ENCODE measurements around the gene PIKFYVE.
"Not testable (repeated sequence)": the region's sequence is repeated elsewhere in the genome, so short reads cannot be mapped to it uniquely, and the experiment has no call there.

PIKFYVE gene

DNA sequence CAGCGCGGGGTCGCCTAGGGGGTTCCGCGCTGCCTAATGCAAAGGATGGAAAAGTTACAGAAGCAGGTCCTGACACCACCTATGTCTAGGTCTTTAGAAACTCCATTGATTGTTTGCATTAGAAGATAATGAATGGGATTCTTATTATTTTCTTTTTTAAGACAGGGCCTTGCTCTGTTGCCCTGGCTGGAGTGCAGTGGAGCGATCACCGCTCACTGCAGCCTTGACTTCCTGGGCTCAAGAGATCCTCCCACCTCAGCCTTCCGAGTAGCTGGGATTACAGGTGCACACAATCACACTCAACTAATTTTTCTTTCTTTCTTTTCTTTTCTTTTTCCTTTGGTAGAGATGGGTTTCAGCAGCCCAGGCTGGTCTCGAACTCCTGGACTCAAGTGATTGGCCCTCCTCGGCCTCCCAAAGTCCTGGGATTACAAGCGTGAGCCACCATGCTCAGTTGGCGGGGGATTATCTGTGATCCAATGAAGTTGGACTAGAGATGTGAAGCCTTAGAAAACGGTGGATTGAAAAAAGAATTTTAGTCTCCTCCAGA is 10.4 kb upstream of the PIKFYVE start:
- DNase-seq (ENCODE audit: low read depth): no peak

DNA sequence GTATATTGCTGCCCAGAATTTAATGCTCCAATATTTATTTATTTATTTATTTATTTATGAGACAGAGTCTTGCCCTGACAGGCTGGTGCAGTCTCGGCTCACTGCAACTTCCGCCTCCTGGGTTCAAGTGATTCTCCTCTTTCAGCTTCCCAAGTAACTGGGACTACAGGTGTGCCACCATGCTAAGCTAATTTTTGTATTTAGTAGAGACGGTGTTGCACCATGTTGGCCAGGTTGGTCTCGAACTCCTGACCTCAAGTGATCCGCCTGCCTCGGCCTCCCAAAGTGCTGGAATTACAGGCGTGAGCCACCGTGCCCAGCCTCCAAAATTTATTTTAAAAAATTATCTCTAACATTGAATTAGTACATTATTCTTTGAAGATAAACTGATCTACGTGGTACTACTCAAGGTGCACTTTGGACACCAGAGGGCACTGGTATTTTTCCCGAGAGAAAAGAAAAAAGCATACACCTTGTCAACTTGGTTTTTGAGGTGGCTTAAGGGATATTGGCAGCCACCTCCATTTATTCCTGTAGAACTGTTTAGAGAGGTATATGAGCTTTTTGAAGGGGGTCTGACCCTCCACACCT is 9.8 kb upstream of the PIKFYVE start:
- DNase-seq (ENCODE audit: low read depth): no peak

DNA sequence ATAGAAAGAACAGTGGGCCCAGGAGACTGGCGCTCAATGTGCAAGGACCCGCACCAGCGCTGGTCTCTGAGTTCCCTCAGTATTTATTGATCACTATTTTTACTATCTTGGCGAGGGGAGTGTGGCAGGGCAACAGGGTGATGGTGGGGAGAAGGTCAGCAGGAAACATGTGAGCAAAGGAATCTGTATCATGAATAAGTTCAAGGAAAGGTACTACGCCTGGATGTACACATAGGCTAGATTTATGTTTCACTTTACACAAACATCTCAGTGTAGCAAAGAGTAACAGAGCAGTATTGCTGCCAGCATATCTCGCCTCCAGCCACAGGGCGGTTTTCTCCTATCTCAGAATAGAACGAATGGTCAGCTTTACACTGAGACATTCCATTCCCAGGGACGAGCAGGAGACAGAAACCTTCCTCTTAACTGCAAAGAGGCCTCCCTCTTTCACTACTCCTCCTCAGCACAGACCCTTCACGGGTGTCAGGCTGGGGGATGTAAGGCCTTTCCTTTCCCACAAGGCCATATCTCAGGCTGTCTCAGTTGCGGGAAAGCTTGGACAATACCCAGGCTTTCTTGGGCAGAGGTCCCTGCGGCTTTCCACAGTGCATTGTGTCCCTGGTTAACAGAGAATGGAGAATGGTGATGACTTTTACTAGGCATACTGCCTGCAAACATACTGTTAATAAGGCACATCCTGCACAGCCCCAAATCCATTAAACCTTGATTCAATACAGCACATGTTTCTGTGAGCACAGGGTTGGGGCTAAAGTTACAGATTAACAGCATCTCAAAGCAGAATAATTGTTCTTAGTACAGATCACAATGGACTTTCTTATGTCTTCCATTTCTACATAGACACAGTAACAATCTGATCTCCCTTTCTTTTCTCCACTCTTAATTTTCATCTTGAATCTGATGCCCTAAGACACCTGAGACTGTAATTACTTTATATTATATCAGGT is 8.9 kb upstream of the PIKFYVE start:
- not testable (repeated sequence) for DNase-seq (ENCODE audit: low read depth)

- no peak for DNase-seq (ENCODE audit: low read depth)
Observed at GRCh38 chr2:208265371-208265800, 669 bp upstream of the PIKFYVE start.

DNA sequence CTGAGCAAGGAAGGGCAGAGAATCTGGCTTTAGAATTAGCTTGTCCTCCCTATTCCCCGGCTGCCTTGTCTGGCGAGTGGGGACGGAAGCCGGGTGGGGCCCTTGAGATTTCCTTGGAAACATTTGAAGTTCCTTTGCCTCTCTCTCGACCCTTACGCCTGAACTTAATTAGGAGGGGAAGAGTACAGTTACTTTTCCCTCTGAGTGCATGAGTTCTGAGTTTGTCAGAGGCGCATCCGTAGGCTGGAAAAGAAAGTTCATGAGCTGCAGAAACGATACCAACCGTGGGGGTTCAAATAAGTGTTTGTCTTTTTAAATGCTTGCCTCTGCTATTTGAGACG is 468 bp downstream of the PIKFYVE start:
- no peak for DNase-seq (ENCODE audit: low read depth)

- DNase-seq (ENCODE audit: low read depth): no peak
Observed at GRCh38 chr2:208266936-208267335, 881 bp downstream of the PIKFYVE start.

DNA sequence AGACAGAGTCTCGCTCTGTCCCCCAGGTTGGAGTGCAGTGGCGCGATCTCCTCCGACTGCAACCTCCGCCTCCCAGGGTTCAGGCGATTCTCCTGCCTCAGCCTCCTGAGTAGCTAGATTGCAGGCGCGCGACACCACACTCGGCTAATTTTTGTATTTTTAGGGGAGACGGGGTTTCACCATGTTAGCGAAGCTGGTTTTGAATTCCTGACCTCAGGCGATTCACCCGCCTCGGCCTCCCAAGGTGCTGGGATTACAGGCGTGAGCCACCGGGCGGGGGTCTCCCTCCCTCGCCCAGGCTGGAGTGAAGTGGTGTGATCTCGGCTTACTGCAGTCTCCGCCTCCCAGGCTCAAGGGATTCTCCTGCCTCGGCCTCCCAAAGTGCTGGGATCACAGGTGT is 1.5 kb downstream of the PIKFYVE start:
- not testable (repeated sequence) for DNase-seq (ENCODE audit: low read depth)

DNA sequence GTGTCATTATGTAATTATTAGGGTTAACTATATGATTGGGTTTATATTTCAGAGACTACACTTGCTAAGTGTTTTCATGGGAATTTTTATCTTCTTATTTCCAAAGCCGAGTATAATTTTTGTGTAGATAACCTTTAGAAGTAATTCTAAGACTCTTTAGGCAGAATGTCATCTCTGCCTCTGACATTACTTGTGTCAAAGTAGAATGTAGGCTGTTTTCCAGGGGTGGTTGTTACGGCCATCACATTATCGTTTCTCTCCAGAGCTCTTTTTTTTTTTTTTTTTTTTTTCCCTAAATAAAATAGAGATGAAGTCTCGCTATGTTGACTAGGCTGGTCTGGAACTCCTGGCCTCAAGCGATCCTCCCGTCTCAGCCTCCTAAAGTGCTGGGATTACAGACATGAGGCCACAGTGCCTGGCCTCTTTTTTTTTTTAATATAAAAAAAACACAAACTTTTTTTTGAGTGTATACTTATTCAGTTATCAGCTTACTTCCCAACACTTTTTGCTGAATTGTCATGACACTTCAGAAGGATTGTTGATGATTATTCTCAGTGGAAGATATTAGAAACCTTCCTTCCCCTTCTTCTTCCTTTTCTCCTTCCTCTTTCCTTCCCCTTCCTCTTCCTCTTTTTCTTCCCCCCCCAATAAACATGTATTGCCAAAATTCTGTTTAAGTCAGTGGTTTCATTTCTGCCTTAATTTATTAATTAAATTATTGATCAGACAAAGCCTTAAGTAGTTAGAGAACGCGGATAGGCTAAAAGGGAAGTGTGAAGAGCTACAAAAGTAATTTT is 2.3 kb downstream of the PIKFYVE start:
- no peak for DNase-seq (ENCODE audit: low read depth)

DNA sequence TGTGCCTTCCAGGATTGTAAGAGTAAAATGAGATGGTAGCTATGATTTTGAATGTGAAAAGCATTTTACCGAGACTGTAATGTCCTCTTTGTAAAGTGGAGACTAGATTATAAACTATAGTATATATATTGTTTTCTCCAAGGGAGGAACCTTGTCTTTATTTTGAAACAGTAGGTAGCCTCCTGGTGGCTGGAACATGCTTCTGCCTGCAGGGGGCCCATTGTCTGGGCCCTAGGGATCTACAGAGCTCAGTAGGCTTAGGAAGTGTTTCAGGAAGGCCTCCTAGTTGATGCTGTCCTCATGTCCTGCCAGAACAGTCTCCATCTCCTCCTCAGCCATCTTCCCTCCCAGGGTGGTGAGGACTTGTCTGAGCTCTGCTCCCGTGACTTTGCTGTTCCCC is 3.0 kb downstream of the PIKFYVE start:
- no peak for DNase-seq (ENCODE audit: low read depth)

GRCh38 chr2:208274748-208275147 is 8.7 kb downstream of the PIKFYVE start:
- no peak for DNase-seq (ENCODE audit: low read depth)

DNA sequence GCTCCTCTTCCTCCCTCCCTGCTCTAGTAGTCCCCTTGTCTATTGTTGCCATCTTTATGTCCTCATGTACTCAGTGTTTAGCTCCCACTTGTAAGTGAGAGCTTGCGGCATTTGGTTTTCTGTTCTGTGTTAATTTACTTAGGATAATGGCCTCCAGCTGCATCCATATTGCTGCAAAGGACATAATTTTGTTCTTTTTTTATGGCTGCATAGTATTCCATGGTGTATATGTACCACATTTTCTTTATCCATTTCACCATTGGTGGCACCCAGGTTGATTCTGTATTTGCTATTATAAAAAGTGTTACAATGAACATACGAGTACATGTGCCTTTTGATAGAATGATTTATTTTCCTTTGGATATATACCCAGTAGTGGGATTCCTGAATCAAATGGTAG is 12.5 kb downstream of the PIKFYVE start:
- DNase-seq (ENCODE audit: low read depth): no peak

DNA sequence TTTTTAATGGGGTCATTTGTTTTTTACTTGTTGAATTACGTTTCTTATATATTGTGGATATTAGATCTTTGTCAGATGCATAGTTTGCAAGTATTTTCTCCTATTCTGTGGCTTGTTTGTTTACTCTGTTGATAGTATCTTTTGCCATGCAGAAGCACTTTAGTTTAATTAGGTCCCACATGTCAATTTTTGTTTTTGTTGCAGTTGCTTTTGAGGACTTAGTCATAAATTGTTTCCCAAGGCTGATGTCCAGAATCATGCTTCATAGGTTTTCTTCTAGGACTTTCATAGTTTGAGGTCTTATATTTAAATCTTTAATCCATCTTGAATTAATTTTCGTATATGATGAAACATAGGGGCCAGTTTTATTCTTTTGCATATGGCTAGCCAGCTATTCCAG is 13.2 kb downstream of the PIKFYVE start:
- no peak for DNase-seq (ENCODE audit: low read depth)

- DNase-seq (ENCODE audit: low read depth): no peak
Observed at GRCh38 chr2:208280234-208280633, 14.2 kb downstream of the PIKFYVE start.

GRCh38 chr2:208280933-208281332 is 14.9 kb downstream of the PIKFYVE start:
- no peak for DNase-seq (ENCODE audit: low read depth)

DNA sequence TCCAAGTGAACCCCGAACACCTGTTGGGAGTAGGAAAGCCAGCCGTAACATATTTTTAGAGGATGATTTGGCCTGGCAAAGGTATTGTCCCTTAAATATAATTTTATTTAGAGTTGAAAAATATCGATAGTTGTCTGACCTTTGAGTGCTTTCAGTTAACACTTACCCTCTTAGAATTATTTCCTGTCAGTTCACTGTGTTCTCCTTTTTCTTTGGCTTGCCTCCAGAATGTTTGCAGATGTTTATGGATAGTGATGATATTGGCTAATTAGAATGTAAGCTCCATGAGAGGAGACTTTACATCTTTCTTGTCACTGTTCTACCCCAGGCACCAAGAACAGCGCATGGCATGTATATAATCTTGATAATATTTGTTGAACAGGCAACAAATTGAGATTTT is 19.8 kb downstream of the PIKFYVE start:
- no peak for DNase-seq (ENCODE audit: low read depth)

DNA sequence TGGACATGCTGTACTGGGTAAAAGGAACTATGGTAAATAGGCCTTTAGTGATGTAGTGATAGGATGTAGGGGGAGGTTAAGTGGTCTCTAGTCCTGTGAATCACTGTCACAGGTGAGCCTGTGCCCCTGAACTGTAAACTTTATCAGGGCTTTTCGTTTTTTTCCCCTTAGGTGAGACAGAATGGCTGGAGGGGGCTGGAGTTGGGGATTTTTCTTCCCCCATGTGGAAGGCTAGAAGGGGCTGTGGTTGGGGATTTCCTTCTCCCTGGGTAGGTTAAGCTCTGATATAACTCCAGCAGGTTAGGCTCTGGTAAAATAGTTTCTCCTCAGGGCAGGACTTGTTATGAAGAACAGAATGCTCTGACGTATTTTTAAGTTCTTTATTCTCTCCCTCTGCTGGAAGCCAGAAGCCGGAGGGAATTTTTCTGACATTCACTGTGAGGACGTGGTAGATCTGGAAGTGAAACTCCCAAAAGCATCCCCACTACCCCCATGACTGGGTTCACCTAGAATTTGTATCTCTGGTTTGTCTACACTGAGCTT is 28.5 kb downstream of the PIKFYVE start:
- no peak for DNase-seq (ENCODE audit: low read depth)

DNA sequence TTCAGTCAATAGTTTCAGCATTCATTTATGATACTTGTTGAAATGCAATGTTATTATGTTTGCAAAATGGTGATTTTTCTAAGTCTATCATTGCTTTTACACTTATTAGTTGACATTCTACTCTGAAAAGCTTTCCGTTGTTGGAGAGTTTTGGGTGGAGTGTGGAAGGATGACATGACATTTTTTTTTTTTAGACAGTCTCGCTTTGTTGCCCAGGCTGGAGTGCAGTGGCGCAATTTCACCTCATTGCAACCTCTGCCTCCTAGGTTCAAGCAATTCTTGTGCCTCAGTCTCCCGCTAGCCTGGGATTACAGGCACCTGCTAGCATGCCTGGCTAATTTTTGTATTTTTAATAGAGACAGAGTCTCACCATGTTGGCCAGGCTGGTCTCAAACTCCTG is 29.8 kb downstream of the PIKFYVE start:
- DNase-seq (ENCODE audit: low read depth): no peak

DNA sequence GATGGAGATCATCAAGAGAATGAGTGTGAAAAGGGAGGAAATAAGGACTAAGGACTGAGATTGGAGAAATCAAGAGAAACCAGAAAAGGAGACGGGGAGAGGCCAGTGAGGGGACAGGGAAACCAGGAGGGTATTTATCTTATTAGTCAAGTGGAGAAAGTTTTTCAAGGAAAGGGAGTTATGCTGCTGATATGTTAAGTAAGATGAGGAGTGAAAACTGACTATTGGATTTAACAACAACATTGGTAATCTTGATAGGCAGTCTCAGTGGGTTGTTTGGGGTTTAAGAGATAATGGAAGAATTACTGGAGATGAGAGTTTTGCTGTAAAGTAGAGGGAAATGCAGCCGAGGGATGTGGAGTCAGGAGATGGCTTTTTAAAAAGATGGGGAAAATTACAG is 30.6 kb downstream of the PIKFYVE start:
- DNase-seq (ENCODE audit: low read depth): no peak

DNA sequence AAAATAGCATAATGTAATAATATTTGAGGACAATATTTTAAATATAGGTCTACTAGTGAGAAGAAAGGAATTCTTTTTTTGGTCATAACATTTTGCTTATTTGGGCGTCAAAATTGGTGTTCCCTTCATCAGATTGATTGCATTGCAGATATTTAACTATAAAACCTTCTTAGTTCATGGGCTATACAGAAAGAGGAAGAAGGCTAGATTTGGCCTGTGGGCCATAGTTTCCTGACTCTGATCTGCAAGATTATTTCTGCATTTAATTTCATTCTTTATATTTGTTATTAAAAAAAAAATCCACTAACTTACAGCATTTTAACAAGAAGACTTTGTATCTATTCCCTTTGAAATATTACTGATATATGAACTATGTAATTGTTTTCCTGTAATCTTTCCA is 31.9 kb downstream of the PIKFYVE start:
- no peak for DNase-seq (ENCODE audit: low read depth)

DNA sequence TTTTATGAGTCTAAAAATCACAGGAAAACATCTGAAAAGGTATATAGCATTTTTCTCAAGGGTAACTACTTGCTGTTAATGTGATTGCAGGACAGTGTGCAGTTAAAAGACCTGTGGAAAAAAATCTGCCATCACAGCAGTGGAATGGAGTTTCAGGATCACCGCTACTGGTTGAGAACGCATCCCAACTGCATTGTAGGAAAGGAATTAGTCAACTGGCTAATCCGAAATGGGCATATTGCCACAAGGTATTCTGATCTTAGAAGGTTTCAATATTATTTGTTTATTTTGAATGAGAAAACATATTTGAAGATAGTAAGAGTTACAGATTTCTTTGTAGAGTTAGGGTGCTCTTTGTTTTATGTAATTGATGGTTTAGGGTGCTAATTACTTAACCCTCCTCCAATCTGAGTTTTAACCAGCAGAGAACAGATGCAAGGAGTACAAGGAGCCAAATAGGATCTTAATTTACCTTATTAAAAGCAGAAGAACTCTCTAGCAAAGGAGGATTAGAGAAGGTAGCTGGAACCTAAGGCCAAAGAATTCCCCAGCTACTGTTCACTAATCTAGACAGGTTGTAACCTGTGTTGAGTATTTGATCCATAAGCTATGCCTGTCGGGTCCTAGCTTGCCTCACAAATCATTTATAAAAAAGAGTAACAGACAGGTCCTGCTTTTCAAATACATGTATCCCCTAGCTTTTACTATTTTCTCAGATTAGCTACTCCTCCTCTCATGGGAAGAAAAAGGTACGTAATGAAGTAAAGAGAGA is 35.0 kb downstream of the PIKFYVE start:
- no peak for DNase-seq (ENCODE audit: low read depth)

DNA sequence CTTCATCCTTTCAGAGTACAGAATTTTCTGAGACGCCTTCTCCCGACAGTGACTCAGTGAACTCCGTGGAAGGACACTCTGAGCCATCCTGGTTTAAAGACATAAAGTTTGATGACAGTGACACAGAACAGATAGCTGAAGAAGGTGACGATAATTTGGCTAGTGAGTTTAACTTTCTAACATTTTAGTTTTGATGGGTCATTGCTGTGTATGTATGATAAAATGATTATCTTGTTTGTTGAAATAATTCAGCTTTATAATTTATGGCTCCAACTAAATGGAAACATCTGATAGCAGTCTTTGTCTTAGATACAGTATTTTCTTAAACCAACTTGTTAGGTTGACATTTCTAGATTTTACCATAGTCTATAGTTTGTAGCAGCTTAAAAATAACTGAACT is 38.1 kb downstream of the PIKFYVE start:
- DNase-seq (ENCODE audit: low read depth): no peak

All from stimulated activated CD8-positive, alpha-beta memory T cell treated with anti-CD3 and anti-CD28 coated beads, Interleukin-15, amount 100 ng/mL, for 24 hours (primary cell).